OCI-LY1 (cell line): ENCODE data around the gene CFAP221.

ENCODE experiments used
- EZH2 ChIP-seq: fragments of 200-600 bp; sonication (generic), shearing (Covaris generic); IDR thresholded peaks from 2 replicates; pipeline ENCODE4 v1.8.0; 2017; ENCODE audit warnings: borderline replicate concordance, mixed run types, mild to moderate bottlenecking, antibody characterized with exemption, low read length, moderate library complexity, mixed read lengths
- TF ChIP-seq, protein P1 (sequence below): fragments of 200-600 bp; sonication (generic), shearing (Covaris generic); IDR thresholded peaks from 2 replicates; pipeline ENCODE4 v1.5.1; 2017; ENCODE audit warnings: mild to moderate bottlenecking, antibody characterized with exemption, low read length, moderate library complexity, mixed read lengths

DNA sequence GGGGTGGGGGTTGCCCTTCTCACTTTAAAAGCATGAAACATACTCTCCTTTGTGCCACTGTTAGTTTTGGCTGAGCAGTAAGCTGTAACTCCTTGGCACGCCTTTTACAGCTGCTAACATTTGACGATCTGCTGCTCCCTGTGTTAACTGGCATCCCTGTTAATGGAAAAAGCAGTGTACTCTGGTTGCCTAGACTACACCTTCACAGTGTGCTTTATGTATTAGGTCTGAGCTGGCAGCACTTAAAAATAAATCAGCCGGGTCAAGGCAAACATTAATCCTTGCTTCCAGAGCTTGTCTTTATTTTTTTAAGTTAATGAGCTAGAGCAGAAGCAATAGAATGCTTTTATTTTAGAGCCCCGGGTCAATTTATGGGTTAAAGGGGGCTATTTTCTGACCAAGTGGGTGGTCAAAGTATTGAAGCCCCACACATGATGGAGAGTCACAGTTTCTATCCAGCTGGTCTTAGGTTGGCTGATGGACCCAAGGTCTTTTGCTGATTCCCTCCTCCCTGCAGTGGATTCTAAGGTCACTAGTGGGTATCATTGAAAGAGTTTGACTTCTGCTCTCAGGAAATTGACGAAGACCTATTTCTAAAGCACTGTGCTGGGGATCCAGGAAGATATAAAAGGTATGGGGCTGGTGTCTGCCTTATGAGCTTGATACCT lies 54.5 kb downstream of the CFAP221 start:
- TF ChIP-seq EZH2: no peak
- TF ChIP-seq, protein P1, sequence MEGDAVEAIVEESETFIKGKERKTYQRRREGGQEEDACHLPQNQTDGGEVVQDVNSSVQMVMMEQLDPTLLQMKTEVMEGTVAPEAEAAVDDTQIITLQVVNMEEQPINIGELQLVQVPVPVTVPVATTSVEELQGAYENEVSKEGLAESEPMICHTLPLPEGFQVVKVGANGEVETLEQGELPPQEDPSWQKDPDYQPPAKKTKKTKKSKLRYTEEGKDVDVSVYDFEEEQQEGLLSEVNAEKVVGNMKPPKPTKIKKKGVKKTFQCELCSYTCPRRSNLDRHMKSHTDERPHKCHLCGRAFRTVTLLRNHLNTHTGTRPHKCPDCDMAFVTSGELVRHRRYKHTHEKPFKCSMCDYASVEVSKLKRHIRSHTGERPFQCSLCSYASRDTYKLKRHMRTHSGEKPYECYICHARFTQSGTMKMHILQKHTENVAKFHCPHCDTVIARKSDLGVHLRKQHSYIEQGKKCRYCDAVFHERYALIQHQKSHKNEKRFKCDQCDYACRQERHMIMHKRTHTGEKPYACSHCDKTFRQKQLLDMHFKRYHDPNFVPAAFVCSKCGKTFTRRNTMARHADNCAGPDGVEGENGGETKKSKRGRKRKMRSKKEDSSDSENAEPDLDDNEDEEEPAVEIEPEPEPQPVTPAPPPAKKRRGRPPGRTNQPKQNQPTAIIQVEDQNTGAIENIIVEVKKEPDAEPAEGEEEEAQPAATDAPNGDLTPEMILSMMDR: no peak
